A549 treated with DMSO at 1 μM for 4 hours (cell line): Measurements from ENCODE around the gene KRT32. TPM values are rescaled to one million over a fixed set of nuclear protein-coding genes. Genes with fewer than 3 reads are reported as not detected.

Experiments
- total RNA-seq: library from RNA; stranded (reverse); fragments of 200-300 nt; extraction: Qiagen RNA extraction; gene quantifications from 5 replicates; pipeline ENCODE4 v1.2.3, GENCODE V29; 2022; ENCODE audit warnings: low read depth

KRT32 gene
- total RNA-seq: not detected in 5 replicates

GRCh38 chr17:41466988-41467387 lies at the start of gene KRT32:
Gene KRT32, minus strand, starts transcription at chr17:41467386. Its CDS starts 61 bp downstream, at chr17:41467325.

GRCh38 chr17:41505007-41505808 lies 38.0 kb upstream of the KRT32 start, which contains the start of gene KRT13:
Gene KRT13, minus strand, starts transcription at chr17:41505612. Its CDS starts 62 bp downstream, at chr17:41505550.

GRCh38 chr17:41489531-41489930 lies 22.3 kb upstream of the KRT32 start, which contains the start of gene KRT36:
Gene KRT36, minus strand, starts transcription at chr17:41489910. Its CDS starts 46 bp downstream, at chr17:41489864.

GRCh38 chr17:41481036-41481435 lies 13.8 kb upstream of the KRT32 start, which contains the start of gene KRT35:
Gene KRT35, minus strand, starts transcription at chr17:41481151. Its CDS starts 54 bp downstream, at chr17:41481097.

GRCh38 chr17:41440531-41441033 lies 26.6 kb downstream of the KRT32 start, which contains the start of gene KRT38:
Gene KRT38, minus strand, starts transcription at chr17:41440983. Its CDS starts 62 bp downstream, at chr17:41440921.

GRCh38 chr17:41424111-41424635 lies 43.0 kb downstream of the KRT32 start, which contains the start of gene KRT37:
Gene KRT37, minus strand, starts transcription at chr17:41424585. Its CDS starts 62 bp downstream, at chr17:41424523.

Other genes with a start within 250 kb of the KRT32 start
- gene KRTAP9-2, start 240.7 kb downstream of the KRT32 start, total RNA-seq: not detected in 5 replicates
- not detected in 5 replicates for gene KRTAP9-3, start 234.9 kb downstream of the KRT32 start, total RNA-seq
- gene KRTAP9-8, start 229.4 kb downstream of the KRT32 start, total RNA-seq: not detected in 5 replicates
- gene KRTAP9-4, start 217.7 kb downstream of the KRT32 start, total RNA-seq: not detected in 5 replicates
- not detected in 5 replicates for gene KRTAP9-9, start 212.0 kb downstream of the KRT32 start, total RNA-seq
- gene KRTAP9-6, start 202.0 kb downstream of the KRT32 start, total RNA-seq: not detected in 5 replicates
- gene KRTAP9-7, start 191.7 kb downstream of the KRT32 start, total RNA-seq: not detected in 5 replicates
- not detected in 5 replicates for gene KRTAP29-1, start 164.5 kb downstream of the KRT32 start, total RNA-seq
- gene KRTAP16-1, start 158.1 kb downstream of the KRT32 start, total RNA-seq: not detected in 5 replicates
- gene KRTAP17-1, start 151.7 kb downstream of the KRT32 start, total RNA-seq: not detected in 5 replicates
- gene KRT33A, start 116.6 kb downstream of the KRT32 start, total RNA-seq: not detected in 5 replicates
- 0.07 to 0.28 TPM (median 0.15 TPM) in 3 of 5 replicates, not detected in the others for gene KRT33B, start 97.6 kb downstream of the KRT32 start, total RNA-seq
- 0.29 to 0.53 TPM (median 0.49 TPM) in 5 replicates for gene KRT34, start 85.1 kb downstream of the KRT32 start, total RNA-seq
- not detected in 5 replicates for gene KRT31, start 69.8 kb downstream of the KRT32 start, total RNA-seq
- gene KRT37, start 42.8 kb downstream of the KRT32 start, total RNA-seq: not detected in 5 replicates
- gene KRT38, start 26.4 kb downstream of the KRT32 start, total RNA-seq: not detected in 5 replicates
- gene KRT35, start 13.8 kb upstream of the KRT32 start, total RNA-seq: not detected in 5 replicates
- not detected in 5 replicates for gene KRT36, start 22.5 kb upstream of the KRT32 start, total RNA-seq
- 0.08 to 0.19 TPM (median 0.16 TPM) in 4 of 5 replicates, not detected in the other for gene KRT13, start 38.2 kb upstream of the KRT32 start, total RNA-seq
- gene KRT15, start 51.5 kb upstream of the KRT32 start, total RNA-seq: 2.6 to 6.5 TPM (median 5.1 TPM) in 5 replicates
- gene KRT19, start 60.9 kb upstream of the KRT32 start, total RNA-seq: 41.3 to 68.5 TPM (median 54.7 TPM) in 5 replicates
- not detected in 5 replicates for gene KRT9, start 104.7 kb upstream of the KRT32 start, total RNA-seq
- 0.08 to 0.36 TPM (median 0.15 TPM) in 4 of 5 replicates, not detected in the other for gene KRT14, start 119.5 kb upstream of the KRT32 start, total RNA-seq
- gene KRT16, start 145.4 kb upstream of the KRT32 start, total RNA-seq: 0.27 to 0.88 TPM (median 0.77 TPM) in 5 replicates
- gene KRT17, start 157.2 kb upstream of the KRT32 start, total RNA-seq: 0.81 to 1.3 TPM (median 0.97 TPM) in 5 replicates
- 1,132 to 1,691 TPM (median 1,434 TPM) in 5 replicates for gene EIF1, start 221.5 kb upstream of the KRT32 start, total RNA-seq
- 0.23 to 0.57 TPM (median 0.26 TPM) in 3 of 5 replicates, not detected in the others for gene GAST, start 244.9 kb upstream of the KRT32 start, total RNA-seq